ENCODE results near the gene SHC3.
A peak's percentile ranks its signal among the peaks of the same experiment; 100 is the strongest.

SHC3 gene

GRCh38 chr9:88996921-88997235, 181.7 kb downstream of the SHC3 start:
- H3K4me3 ChIP-seq (replicated peaks; ENCODE audit: low read depth, low read length): no peak overlapping the region
- no peak for TF ChIP-seq CTCF (IDR thresholded peaks at IDR 0.05; ENCODE audit: low read depth, low read length, missing control alignments)
- no peak for DNase-seq (ENCODE audit: extremely low read depth, low read depth)

GRCh38 chr9:88996046-88996920, 182.3 kb downstream of the SHC3 start:
- no peak for DNase-seq (ENCODE audit: extremely low read depth, low read depth)
- H3K4me3 ChIP-seq (replicated peaks; ENCODE audit: low read depth, low read length): no peak overlapping the region
- TF ChIP-seq CTCF (IDR thresholded peaks at IDR 0.05; ENCODE audit: low read depth, low read length, missing control alignments): no peak

GRCh38 chr9:88995627-88996026, 183.0 kb downstream of the SHC3 start:
- no peak for DNase-seq (ENCODE audit: extremely low read depth, low read depth)
- no peak for TF ChIP-seq CTCF (IDR thresholded peaks at IDR 0.05; ENCODE audit: low read depth, low read length, missing control alignments)
- H3K4me3 ChIP-seq (replicated peaks; ENCODE audit: low read depth, low read length): no peak overlapping the region

- no peak for TF ChIP-seq CTCF (IDR thresholded peaks at IDR 0.05; ENCODE audit: low read depth, low read length, missing control alignments)
- peak; percentile 50 for DNase-seq (ENCODE audit: extremely low read depth, low read depth)
- H3K4me3 ChIP-seq (replicated peaks; ENCODE audit: low read depth, low read length): 0 out of 2 replicates have a peak overlapping the region, but pooled peaks have one; percentile 88
Observed at GRCh38 chr9:88995200-88995577, 183.4 kb downstream of the SHC3 start.

- TF ChIP-seq CTCF (IDR thresholded peaks at IDR 0.05; ENCODE audit: low read depth, low read length, missing control alignments): no peak
- no peak for DNase-seq (ENCODE audit: extremely low read depth, low read depth)
- H3K4me3 ChIP-seq (replicated peaks; ENCODE audit: low read depth, low read length): peak overlapping the region; percentile 88
Observed at GRCh38 chr9:88994469-88995199, 184.0 kb downstream of the SHC3 start.

GRCh38 chr9:88993871-88994460, 184.7 kb downstream of the SHC3 start:
- peak overlapping the region; percentile 88 for H3K4me3 ChIP-seq (replicated peaks; ENCODE audit: low read depth, low read length)

More at GRCh38 chr9:88993871-88994460, 184.7 kb downstream of the SHC3 start:
- TF ChIP-seq CTCF (IDR thresholded peaks at IDR 0.05; ENCODE audit: low read depth, low read length, missing control alignments): no peak
- DNase-seq (ENCODE audit: extremely low read depth, low read depth): no peak
